Esophagus squamous epithelium (tissue), 4 donors: ENCODE results near the gene PTPRM.

Source experiments
- POLR2A ChIP-seq, 4 donors: fragments of 450-650 bp; IDR thresholded peaks; one replicate each; pipeline ENCODE4 v1.6.1; 2017; ENCODE audit warnings: antibody characterized with exemption in 4 of 4, mild to moderate bottlenecking in 4 of 4, moderate library complexity in 3 of 4
- TF ChIP-seq, protein P1 (sequence below), 6 experiments: fragments of 450-650 bp in 4 of 6; fragments of 200-600 bp in 2 of 6; sonication (generic) in 2 of 6; IDR thresholded peaks; one replicate each; pipeline ENCODE4 v1.5.1; 2016 to 2019; ENCODE audit warnings: antibody characterized with exemption in 6 of 6, mild to moderate bottlenecking in 4 of 6, moderate library complexity in 4 of 6

DNA sequence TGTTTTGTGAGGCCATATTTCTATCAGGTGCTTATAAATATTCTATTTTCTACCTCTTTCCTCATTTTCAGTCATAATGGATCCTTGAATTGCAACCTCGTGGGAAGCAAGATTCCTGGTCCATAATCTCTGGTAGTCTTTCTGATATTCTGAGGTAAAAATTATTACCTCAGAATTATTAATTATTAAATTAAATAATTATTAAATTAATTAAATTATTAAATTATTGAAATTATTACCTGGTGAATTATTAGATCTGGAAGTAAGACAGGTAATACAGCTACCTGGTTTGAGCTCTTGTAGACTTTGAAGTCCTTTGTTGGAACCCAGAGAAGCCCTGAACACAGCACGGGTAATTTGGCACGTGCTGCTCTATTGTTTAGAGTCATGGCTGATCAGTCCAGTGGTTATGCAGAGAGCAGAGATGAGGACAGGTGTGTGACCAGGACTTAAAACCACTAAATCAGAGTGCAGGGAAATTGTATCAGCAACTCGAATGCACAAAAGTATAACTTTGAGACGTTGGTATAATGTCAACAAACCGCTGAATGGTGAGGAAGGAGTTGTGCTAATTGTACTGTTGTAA is 46.8 kb upstream of the PTPRM start:
- TF ChIP-seq, protein P1, sequence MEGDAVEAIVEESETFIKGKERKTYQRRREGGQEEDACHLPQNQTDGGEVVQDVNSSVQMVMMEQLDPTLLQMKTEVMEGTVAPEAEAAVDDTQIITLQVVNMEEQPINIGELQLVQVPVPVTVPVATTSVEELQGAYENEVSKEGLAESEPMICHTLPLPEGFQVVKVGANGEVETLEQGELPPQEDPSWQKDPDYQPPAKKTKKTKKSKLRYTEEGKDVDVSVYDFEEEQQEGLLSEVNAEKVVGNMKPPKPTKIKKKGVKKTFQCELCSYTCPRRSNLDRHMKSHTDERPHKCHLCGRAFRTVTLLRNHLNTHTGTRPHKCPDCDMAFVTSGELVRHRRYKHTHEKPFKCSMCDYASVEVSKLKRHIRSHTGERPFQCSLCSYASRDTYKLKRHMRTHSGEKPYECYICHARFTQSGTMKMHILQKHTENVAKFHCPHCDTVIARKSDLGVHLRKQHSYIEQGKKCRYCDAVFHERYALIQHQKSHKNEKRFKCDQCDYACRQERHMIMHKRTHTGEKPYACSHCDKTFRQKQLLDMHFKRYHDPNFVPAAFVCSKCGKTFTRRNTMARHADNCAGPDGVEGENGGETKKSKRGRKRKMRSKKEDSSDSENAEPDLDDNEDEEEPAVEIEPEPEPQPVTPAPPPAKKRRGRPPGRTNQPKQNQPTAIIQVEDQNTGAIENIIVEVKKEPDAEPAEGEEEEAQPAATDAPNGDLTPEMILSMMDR (IDR thresholded peaks at IDR 0.05), result no peak
- no peak for TF ChIP-seq POLR2A (IDR thresholded peaks at IDR 0.05)
